K562 (cell line): Measurements from ENCODE around the gene PDE6D. TPM values are rescaled to one million over a fixed set of nuclear protein-coding genes. Genes with fewer than 3 reads are reported as not detected.
A peak's percentile ranks its signal among the peaks of the same experiment; 100 is the strongest.

Experiments used
- E2F8 ChIP-seq: fragments of 450-650 bp; IDR thresholded peaks from 2 replicates; pipeline ENCODE4 v1.7.1; 2018; ENCODE audit warnings: mild to moderate bottlenecking, low read depth; ENCODE audit not compliant: partially characterized antibody
- ELF1 ChIP-seq: fragments of 200-800 bp; sonication (Bioruptor generic); IDR thresholded peaks from 2 replicates; pipeline ENCODE4 v1.6.1; 2016; ENCODE audit warnings: missing genetic modification characterization, missing compliant biosample characterization
- FOXJ2 ChIP-seq: fragments of 200-800 bp; sonication (Bioruptor generic); IDR thresholded peaks from 2 replicates; pipeline ENCODE4 v1.6.1; 2016; ENCODE audit warnings: missing genetic modification characterization, missing compliant biosample characterization
- MGA ChIP-seq: fragments of 450-650 bp; IDR thresholded peaks from 2 replicates; pipeline ENCODE4 v1.6.1; 2016; ENCODE audit warnings: mild to moderate bottlenecking, moderate library complexity
- POLR2AphosphoS5 ChIP-seq: IDR thresholded peaks from 2 replicates; pipeline ENCODE4 v1.6.1; 2011; ENCODE audit warnings: mild to moderate bottlenecking, low read depth, low read length, moderate library complexity; ENCODE audit not compliant: control insufficient read depth, insufficient read depth
- RBBP5 ChIP-seq: fragments of 200-600 bp; sonication (generic); IDR thresholded peaks from 2 replicates; pipeline ENCODE4 v1.6.1; 2012; ENCODE audit warnings: borderline replicate concordance, mild to moderate bottlenecking, low read length, control low read depth, inconsistent platforms; ENCODE audit not compliant: insufficient read depth, poor library complexity, severe bottlenecking
- SETDB1 ChIP-seq: IDR thresholded peaks from one replicate; pipeline ENCODE4 v1.6.1; 2012; ENCODE audit warnings: low read length, control low read depth, inconsistent platforms
- ZNF197 ChIP-seq: fragments of 200-800 bp; sonication (Bioruptor generic); IDR thresholded peaks from 2 replicates; pipeline ENCODE4 v1.6.1; 2016; ENCODE audit warnings: low read depth, missing genetic modification characterization, missing compliant biosample characterization
- ZNF583 ChIP-seq: fragments of 250-450 bp; sonication (Bioruptor Pico); IDR thresholded peaks from 2 replicates; pipeline ENCODE4 v1.4.0; 2020
- polyA plus RNA-seq, 8 experiments: library from polyadenylated mRNA; depleted of rRNA in 4 of 8; stranded (reverse) in 5 of 8; unstranded in 3 of 8; fragments of >200 nt; fragmentation: Nextera tagmentation in 2 of 8; fragmentation: Illumina TruSeq in 1 of 8; extraction: Ambion mirVana in 2 of 8; extraction: Trizol in 1 of 8; gene quantifications; 2 replicates each; pipeline versions ENCODE4 v1.2.1 to v1.2.3, GENCODE V29; 2011 to 2014; ENCODE audit warnings: inconsistent platforms in 1 of 8, missing spikeins in 1 of 8
- total RNA-seq, 7 experiments: library from RNA; depleted of rRNA in 6 of 7; stranded (reverse); fragments of >200 nt in 6 of 7; fragmentation: Illumina TruSeq in 2 of 7; extraction: Trizol in 2 of 7; gene quantifications; 2 replicates each; pipeline versions ENCODE4 v1.2.1 to v1.2.3, GENCODE V29; 2011 to 2021; ENCODE audit warnings: low replicate concordance in 1 of 7

The PDE6D gene
- total and polyA plus RNA-seq, 9 of the 15 experiments (the other 6 are each of a cell fraction or from before 2014, with no cell fraction given), result 0.65 to 11.6 (median 7.0) TPM

- TF ChIP-seq E2F8 (peak; percentile 58), ELF1 (tag) (peak; percentile 36; the same call in 1 of the 2 replicates), ZNF197 (CRISPR knock-in tag) (peak; percentile 82; the same call in 1 of the 2 replicates), POLR2AphosphoS5 (peak; percentile 50; the same call in 1 of the 2 replicates), ZNF583 (CRISPR knock-in tag) (0 out of 2 replicates have a peak, but pooled peaks have one; percentile 30), MGA (peak; percentile 71), SETDB1 (no peak), FOXJ2 (no peak), RBBP5 (peak; percentile 23)
These were observed 74.1 kb downstream of the PDE6D start (continued) for GRCh38 chr2:231706731-231707624.
